Heart left ventricle (tissue), 11 donors: ENCODE results near the gene NARF. TPM values are rescaled to one million over a fixed set of nuclear protein-coding genes. Genes with fewer than 3 reads are reported as not detected.

ENCODE experiments used
- polyA plus RNA-seq, 2 donors: library from polyadenylated mRNA; stranded (reverse); fragments of 200-250 nt; gene quantifications; one replicate each; pipeline ENCODE4 v1.2.3, GENCODE V29; 2013
- total RNA-seq, 9 donors: library from RNA; depleted of rRNA in 2 of 9; stranded (reverse); fragments of >200 nt in 2 of 9; fragmentation: NEBNext Ultra II Directional in 3 of 9; extraction: Animal tissue kit (Norgen Biotek cat#: 25700) in 3 of 9; gene quantifications; one replicate each; pipeline versions ENCODE4 v1.1.0 to v1.2.4, GENCODE V29; 2016 to 2023
- donor health status: ischemic (EF 13 %, LVEDD 7.1; RV severe dilation, severe dysfunction).
- donor health status: healthy with polysubstance abuse.
- donor health status: DM: no; HTN: yes; CAD: no.
- donor health status: DM: no; HTN: no; CAD: no.
- donor health status: ischemic (EF 25% LVEDD 5.7; RV mildly dilated, moderate dysfunction).
- donor health status: healthy.
- donor health status: DM: yes; HTN: yes; CAD: no.
- donor health status: PGD.
- donor health status: nonischemic (EF 23%, LVEDD 6.1; RV moderate dilation, normal function).

Gene NARF
- total and polyA plus RNA-seq, 11 donors: 48.6 to 111 (median 63.0) TPM

Other genes starting within 250 kb of the NARF start
- 10 to 100 TPM in 5 of 9 donors, 1 to 10 TPM in 4; 4.3 to 17.6 (median 10.7) TPM for gene CCDC57, start 245.9 kb upstream of the NARF start, total RNA-seq
- 1 to 10 TPM; 8.7 to 9.5 TPM for gene CCDC57, start 245.9 kb upstream of the NARF start, polyA plus RNA-seq
- 10 to 100 TPM in 5 of 9 donors, 1 to 10 TPM in 4; 6.5 to 56.0 (median 12.9) TPM for gene SLC16A3, start 229.7 kb upstream of the NARF start, total RNA-seq
- 10 to 100 TPM in 1 of 2 donors, 1 to 10 TPM in 1; 8.3 to 33.9 TPM for gene SLC16A3, start 229.7 kb upstream of the NARF start, polyA plus RNA-seq
- gene CSNK1D, start 185.0 kb upstream of the NARF start, total RNA-seq: 10 to 100 TPM; 38.4 to 83.9 (median 66.1) TPM
- gene CSNK1D, start 185.0 kb upstream of the NARF start, polyA plus RNA-seq: 10 to 100 TPM; 47.5 to 88.1 TPM
- 1 to 10 TPM in 2 of 9 donors, under 1 TPM in 5, not detected in 2; 0.21 to 8.6 (median 0.42) TPM for gene CD7, start 141.1 kb upstream of the NARF start, total RNA-seq
- under 1 TPM; 0.23 to 0.53 TPM for gene CD7, start 141.1 kb upstream of the NARF start, polyA plus RNA-seq
- 10 to 100 TPM in 2 of 9 donors, 1 to 10 TPM in 7; 2.3 to 41.6 (median 3.5) TPM for gene SECTM1, start 125.0 kb upstream of the NARF start, total RNA-seq
- gene SECTM1, start 125.0 kb upstream of the NARF start, polyA plus RNA-seq: 1 to 10 TPM; 2.3 to 3.4 TPM
- not detected for gene TEX19, start 99.5 kb upstream of the NARF start, total RNA-seq
- not detected for gene TEX19, start 99.5 kb upstream of the NARF start, polyA plus RNA-seq
- gene UTS2R, start 87.0 kb upstream of the NARF start, total RNA-seq: 10 to 100 TPM in 1 of 9 donors, 1 to 10 TPM in 6, under 1 TPM in 2; 0.58 to 21.9 (median 1.7) TPM
- gene UTS2R, start 87.0 kb upstream of the NARF start, polyA plus RNA-seq: under 1 TPM; 0.11 TPM
- gene HEXD, start 40.4 kb upstream of the NARF start, total RNA-seq: 10 to 100 TPM in 8 of 9 donors, 1 to 10 TPM in 1; 9.9 to 20.2 (median 15.1) TPM
- 10 to 100 TPM; 11.5 to 24.1 TPM for gene HEXD, start 40.4 kb upstream of the NARF start, polyA plus RNA-seq
- 10 to 100 TPM; 23.3 to 38.5 (median 31.4) TPM for gene OGFOD3, start 40.2 kb upstream of the NARF start, total RNA-seq
- 10 to 100 TPM; 22.6 to 25.5 TPM for gene OGFOD3, start 40.2 kb upstream of the NARF start, polyA plus RNA-seq
- 10 to 100 TPM; 20.1 to 82.1 (median 25.4) TPM for gene CYBC1, start 8.0 kb upstream of the NARF start, total RNA-seq
- gene CYBC1, start 8.0 kb upstream of the NARF start, polyA plus RNA-seq: 10 to 100 TPM; 17.3 to 41.1 TPM
- gene FOXK2, start 61.0 kb downstream of the NARF start, total RNA-seq: 10 to 100 TPM; 26.9 to 77.0 (median 33.9) TPM
- 10 to 100 TPM; 15.6 to 43.2 TPM for gene FOXK2, start 61.0 kb downstream of the NARF start, polyA plus RNA-seq
- 10 to 100 TPM; 33.9 to 48.2 (median 40.1) TPM for gene WDR45B, start 189.7 kb downstream of the NARF start, total RNA-seq
- 10 to 100 TPM; 23.5 to 60.7 TPM for gene WDR45B, start 189.7 kb downstream of the NARF start, polyA plus RNA-seq
- 10 to 100 TPM; 15.2 to 37.7 (median 23.7) TPM for gene RAB40B, start 240.0 kb downstream of the NARF start, total RNA-seq
- gene RAB40B, start 240.0 kb downstream of the NARF start, polyA plus RNA-seq: 10 to 100 TPM; 10.9 to 13.3 TPM